Psoas muscle (tissue), 8 donors: ENCODE measurements around the gene STX18. TPM values are rescaled to one million over a fixed set of nuclear protein-coding genes. Genes with fewer than 3 reads are reported as not detected.

Experiments used
- ATAC-seq, 4 donors: fragments of 200-7000 bp; cut with Tn5 transposase; one replicate each; pipeline ENCODE4 v1.9.1; 2020; ENCODE audit warnings: moderate library complexity in 3 of 4, mild to moderate bottlenecking in 2 of 4
- DNase-seq, 2 donors: peaks; one replicate each; pipeline ENCODE4 v3.0.0-alpha.2; 2020
- H3K27ac ChIP-seq: fragments of 200-600 bp; one replicate; pipeline ENCODE4 v1.8.0; 2022
- H3K27me3 ChIP-seq, 3 donors: fragments of 200-600 bp in 1 of 3; one replicate each; pipeline versions ENCODE4 v1.6.1 to v1.8.0; 2013 to 2022; ENCODE audit warnings: low read length in 2 of 3, mild to moderate bottlenecking in 2 of 3, moderate library complexity in 1 of 3; ENCODE audit not compliant: insufficient read depth in 3 of 3
- H3K36me3 ChIP-seq, 2 donors: fragments of 200-600 bp in 1 of 2; one replicate each; pipeline versions ENCODE4 v1.6.1 to v1.8.0; 2013 to 2022; ENCODE audit warnings: low read depth in 1 of 2, mild to moderate bottlenecking in 1 of 2, moderate library complexity in 1 of 2; ENCODE audit not compliant: insufficient read depth in 1 of 2
- H3K4me1 ChIP-seq: fragments of 200-600 bp; one replicate; pipeline ENCODE4 v1.8.0; 2022
- H3K4me3 ChIP-seq: fragments of 200-600 bp; one replicate; pipeline ENCODE4 v1.8.0; 2022; ENCODE audit warnings: mild to moderate bottlenecking
- H3K9me3 ChIP-seq: fragments of 200-600 bp; one replicate; pipeline ENCODE4 v1.8.0; 2022
- CTCF ChIP-seq: fragments of 200-600 bp; IDR thresholded peaks from one replicate; pipeline ENCODE4 v1.8.0; 2022; ENCODE audit warnings: antibody characterized with exemption
- WGBS, 3 donors: extraction: QIAGEN DNeasy Blood & Tissue Kit; methylation state at CpG; one replicate each; pipeline versions ENCODE4 v1.1.6 to v1.1.7; 2013; 5-methylcytosine and 5-hydroxymethylcytosine counted together
- intact Hi-C, 2 donors: fragments of 100-400 bp; cut with DNase I; formaldehyde crosslinking; loops; one replicate each; pipeline versions ENCODE4 v1.11.0 to v1.14.2; 2022
- polyA plus RNA-seq, 3 donors: library from polyadenylated mRNA; stranded (reverse); fragments of 200-250 nt; gene quantifications; one replicate each; pipeline ENCODE4 v1.2.3, GENCODE V29; 2013
- total RNA-seq, 4 donors: library from RNA; stranded (reverse); fragmentation: NEBNext Ultra II Directional in 2 of 4; extraction: Animal tissue kit (Norgen Biotek cat#: 25700) in 2 of 4; gene quantifications; one replicate each; pipeline versions ENCODE4 v1.2.1 to v1.2.4, GENCODE V29; 2021 to 2023
- donor health status: healthy with polysubstance abuse.
- donor health status: DM: no; HTN: no; CAD: no; lungs with moderate emphysema.
- donor health status: Bipolar disorder and iron deficiency.
- donor health status: healthy.
- donor health status: DM: yes; HTN: yes; CAD: no.
- donor health status: DM: no; HTN: no; CAD: no.
- donor health status: DM: no; HTN: no; CAD: no.
- donor health status: DM: yes; HTN: yes; CAD: no.

Gene STX18
- total and polyA plus RNA-seq, 7 donors: 12.1 to 29.7 (median 21.1) TPM

- DNase-seq (no peak), ATAC-seq (no peak)
- no peak for TF ChIP-seq CTCF
- no peaks in the 10 kb centered on the region for H3K27me3 ChIP-seq
- no peak overlapping the region for H3K27ac ChIP-seq
- no peaks in the 10 kb centered on the region for H3K4me1 ChIP-seq
- H3K9me3 ChIP-seq: no peaks in the 10 kb centered on the region
- WGBS, 3 donors: 94 to 97% (median 96%) methylated on average over 13 of the region's 13 CpGs
- peaks cover 4 to 44% of the 10 kb centered on the region in 2 donors for H3K36me3 ChIP-seq
- no peak overlapping the region for H3K4me3 ChIP-seq
- intact Hi-C loops: no loop called here
These were observed 103.9 kb downstream of the STX18 start for GRCh38 chr4:4437798-4438470.

- H3K27ac ChIP-seq: no peak overlapping the region
- peaks cover 4 to 58% of the 10 kb centered on the region in 2 donors for H3K36me3 ChIP-seq
- H3K27me3 ChIP-seq: no peaks in the 10 kb centered on the region
- DNase-seq: no peak
- H3K9me3 ChIP-seq: no peaks in the 10 kb centered on the region
- no peaks in the 10 kb centered on the region for H3K4me1 ChIP-seq
- no peak for TF ChIP-seq CTCF
- ATAC-seq: no peak
- intact Hi-C loops: no loop called here
- H3K4me3 ChIP-seq: no peak overlapping the region
- 88 to 100% (median 91%) methylated on average over 2 of the region's 2 CpGs for WGBS, 3 donors
These were observed 105.5 kb downstream of the STX18 start for GRCh38 chr4:4436244-4436823.

- H3K27me3 ChIP-seq: no peaks in the 10 kb centered on the region
- WGBS, 3 donors: 79 to 93% (median 92%) methylated on average over 4 of the region's 4 CpGs
- H3K36me3 ChIP-seq: peaks cover 4 to 58% of the 10 kb centered on the region in 2 donors
- intact Hi-C loops: no loop called here
- ATAC-seq: no peak
- TF ChIP-seq CTCF: no peak
- no peak for DNase-seq
- no peak overlapping the region for H3K4me3 ChIP-seq
- H3K4me1 ChIP-seq: no peaks in the 10 kb centered on the region
- H3K27ac ChIP-seq: no peak overlapping the region
- H3K9me3 ChIP-seq: no peaks in the 10 kb centered on the region
These were observed 107.9 kb downstream of the STX18 start for GRCh38 chr4:4433941-4434340.

- 92 to 95% (median 94%) methylated on average over 11 of the region's 11 CpGs for WGBS, 3 donors
- Histone ChIP-seq H3K4me1 (no peaks in the 10 kb centered on the region), H3K9me3 (no peaks in the 10 kb centered on the region), H3K27me3 (no peaks in the 10 kb centered on the region), H3K4me3 (no peak overlapping the region), H3K36me3 (peaks cover 0 to 63% of the 10 kb centered on the region in 2 donors), H3K27ac (no peak overlapping the region)
- no peak for DNase-seq
- intact Hi-C loops: no loop called here
- ATAC-seq: no peak
- TF ChIP-seq CTCF: no peak
These were observed 109.3 kb downstream of the STX18 start for GRCh38 chr4:4432341-4433125.
